ENCODE data around the gene CA9.

The CA9 gene

GRCh38 chr9:35702696-35703095 lies 29.0 kb downstream of the CA9 start:
- H3K27ac ChIP-seq, result no peak overlapping the region
- TF ChIP-seq ZFX (IDR thresholded peaks at IDR 0.05) (no peak), CTCF (conservative IDR thresholded peaks at IDR 0.05) (no peak)

GRCh38 chr9:35703906-35704672 lies 30.4 kb downstream of the CA9 start:
- no peak overlapping the region for H3K27ac ChIP-seq
- no peak for TF ChIP-seq ZFX (IDR thresholded peaks at IDR 0.05)
- TF ChIP-seq CTCF (conservative IDR thresholded peaks at IDR 0.05), result no peak

- no peak for TF ChIP-seq CTCF (conservative IDR thresholded peaks at IDR 0.05)
- TF ChIP-seq ZFX (IDR thresholded peaks at IDR 0.05), result no peak
- no peak overlapping the region for H3K27ac ChIP-seq
Measured at GRCh38 chr9:35705372-35705771, 31.6 kb downstream of the CA9 start.

- no peak overlapping the region for H3K27ac ChIP-seq
- no peak for TF ChIP-seq CTCF (conservative IDR thresholded peaks at IDR 0.05)
- TF ChIP-seq ZFX (IDR thresholded peaks at IDR 0.05), result no peak
Measured at GRCh38 chr9:35705836-35706430, 32.2 kb downstream of the CA9 start.

DNA sequence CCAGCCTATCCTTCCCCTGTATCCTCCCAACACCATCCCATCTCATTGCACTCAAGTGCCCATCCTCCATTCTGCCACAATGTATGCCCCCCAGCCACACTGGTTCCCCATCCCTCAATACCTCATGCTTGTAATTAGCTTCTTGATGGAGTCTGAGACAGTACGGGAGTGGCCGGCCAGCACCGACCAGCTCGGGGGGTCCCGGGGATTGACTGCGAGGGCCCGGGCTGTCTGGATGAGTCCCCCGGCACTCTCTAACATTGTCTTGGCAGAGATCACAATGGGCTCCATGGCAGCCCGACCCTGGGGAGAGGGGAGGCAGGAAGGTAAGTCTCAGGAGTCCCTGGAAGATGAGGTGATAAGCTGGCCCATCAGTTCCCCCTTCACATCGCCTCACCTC lies 33.2 kb downstream of the CA9 start:
- TF ChIP-seq ZFX (IDR thresholded peaks at IDR 0.05) (no peak), CTCF (conservative IDR thresholded peaks at IDR 0.05) (no peak)
- no peak overlapping the region for H3K27ac ChIP-seq

- no peak overlapping the region for H3K27ac ChIP-seq
- no peak for TF ChIP-seq CTCF (conservative IDR thresholded peaks at IDR 0.05)
- TF ChIP-seq ZFX (IDR thresholded peaks at IDR 0.05), result no peak
Measured at GRCh38 chr9:35708146-35708545, 34.4 kb downstream of the CA9 start.

GRCh38 chr9:35710818-35711500 lies 37.2 kb downstream of the CA9 start:
- no peak overlapping the region for H3K27ac ChIP-seq
- TF ChIP-seq CTCF (conservative IDR thresholded peaks at IDR 0.05) (no peak), ZFX (IDR thresholded peaks at IDR 0.05) (no peak)

All from C4-2B (cell line).